ENCODE results near the gene DYNC2I2.

DNA sequence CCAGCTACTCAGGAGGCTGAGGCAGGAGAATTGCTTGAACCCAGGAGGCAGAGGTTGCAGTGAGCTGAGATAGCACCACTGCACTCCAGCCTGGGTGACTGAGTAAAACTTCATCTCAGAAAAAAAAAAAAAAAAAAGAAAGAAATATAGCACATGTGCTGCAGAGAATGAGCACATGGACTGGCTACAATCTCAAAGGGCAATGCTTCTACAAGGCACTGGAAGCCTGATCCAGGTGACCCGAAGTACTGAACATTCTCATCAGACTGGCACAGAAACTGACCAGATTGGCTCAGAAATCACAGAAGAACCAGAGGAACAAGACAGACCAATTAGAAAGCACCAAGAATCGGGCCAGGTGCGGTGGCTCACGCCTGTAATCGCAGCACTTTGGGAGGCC is 4.8 kb downstream of the DYNC2I2 start:
- no peak for TF ChIP-seq POLR2AphosphoS5 (IDR thresholded peaks at IDR 0.05)
- TF ChIP-seq POLR2A (IDR thresholded peaks at IDR 0.05): no peak

Measured in prostate gland (tissue), 1 donor.